Lung (tissue), 12 donors: ENCODE measurements around the gene TMEM9. TPM values are rescaled to one million over a fixed set of nuclear protein-coding genes. Genes with fewer than 3 reads are reported as not detected.
A peak's percentile ranks its signal among the peaks of the same experiment; 100 is the strongest.

Experiments
- ATAC-seq: fragments of 200-7000 bp; cut with Tn5 transposase; one replicate; pipeline ENCODE4 v1.9.1; 2020; ENCODE audit warnings: moderate number of reproducible peaks; ENCODE audit not compliant: insufficient read depth, low FRiP score
- DNase-seq, 3 donors: peaks; one replicate each; pipeline ENCODE4 v3.0.0-alpha.2; 2013 to 2017
- H3K27ac ChIP-seq, 2 donors: one replicate each; pipeline ENCODE4 v1.5.1; 2013; ENCODE audit warnings: mild to moderate bottlenecking in 2 of 2, moderate library complexity in 2 of 2, control low read depth in 1 of 2, inconsistent platforms in 1 of 2, low read depth in 1 of 2, low read length in 1 of 2
- H3K27me3 ChIP-seq, 3 donors: one replicate each; pipeline ENCODE4 v1.5.1; 2013; ENCODE audit warnings: low read length in 2 of 3; ENCODE audit not compliant: control insufficient read depth in 3 of 3, insufficient read depth in 3 of 3
- H3K36me3 ChIP-seq, 4 donors: one replicate each; pipeline ENCODE4 v1.5.1; 2013; ENCODE audit warnings: low read length in 4 of 4, mild to moderate bottlenecking in 1 of 4, moderate library complexity in 1 of 4; ENCODE audit not compliant: control insufficient read depth in 4 of 4, insufficient read depth in 4 of 4
- H3K4me1 ChIP-seq, 5 donors: one replicate each; pipeline ENCODE4 v1.5.1; 2013; ENCODE audit warnings: low read length in 5 of 5, mild to moderate bottlenecking in 2 of 5, moderate library complexity in 1 of 5; ENCODE audit not compliant: control insufficient read depth in 5 of 5, insufficient read depth in 5 of 5
- H3K4me3 ChIP-seq: one replicate; pipeline ENCODE4 v1.5.1; 2013; ENCODE audit warnings: mild to moderate bottlenecking, control low read depth, moderate library complexity
- H3K9ac ChIP-seq, 2 donors: one replicate each; pipeline ENCODE4 v1.5.1; 2013; ENCODE audit warnings: low read length in 2 of 2, control low read depth in 1 of 2; ENCODE audit not compliant: insufficient read depth in 1 of 2
- H3K9me3 ChIP-seq, 4 donors: one replicate each; pipeline ENCODE4 v1.5.1; 2013; ENCODE audit warnings: low read length in 3 of 4, mild to moderate bottlenecking in 1 of 4, moderate library complexity in 1 of 4; ENCODE audit not compliant: control insufficient read depth in 4 of 4, insufficient read depth in 3 of 4
- WGBS, 2 donors: extraction: QIAGEN DNeasy Blood & Tissue Kit; methylation state at CpG; one replicate each; pipeline ENCODE4 v1.1.7; 2013; 5-methylcytosine and 5-hydroxymethylcytosine counted together
- polyA plus RNA-seq, 2 donors: library from polyadenylated mRNA; stranded (reverse); fragments of 200-250 nt; gene quantifications; one replicate each; pipeline ENCODE4 v1.2.1, GENCODE V29; 2013
- total RNA-seq, 2 donors: library from RNA; depleted of rRNA in 1 of 2; stranded (reverse); fragments of >200 nt in 1 of 2; gene quantifications; one replicate each; pipeline ENCODE4 v1.2.1, GENCODE V29; 2014 to 2021
- TF ChIP-seq, protein P1 (sequence below): IDR thresholded peaks from 2 replicates; pipeline ENCODE4 v1.5.1; 2012; ENCODE audit warnings: mild to moderate bottlenecking; ENCODE audit errors: control extremely low read depth, extremely low read depth
- donor health status: control.
- donor health status: control.
- donor health status: Bipolar disorder and iron deficiency.
- donor health status: healthy.
- donor health status: DM: yes; HTN: yes; CAD: no.

TMEM9 gene
- total and polyA plus RNA-seq, 4 donors = 64.8 to 89.7 (median 77.6) TPM

DNA sequence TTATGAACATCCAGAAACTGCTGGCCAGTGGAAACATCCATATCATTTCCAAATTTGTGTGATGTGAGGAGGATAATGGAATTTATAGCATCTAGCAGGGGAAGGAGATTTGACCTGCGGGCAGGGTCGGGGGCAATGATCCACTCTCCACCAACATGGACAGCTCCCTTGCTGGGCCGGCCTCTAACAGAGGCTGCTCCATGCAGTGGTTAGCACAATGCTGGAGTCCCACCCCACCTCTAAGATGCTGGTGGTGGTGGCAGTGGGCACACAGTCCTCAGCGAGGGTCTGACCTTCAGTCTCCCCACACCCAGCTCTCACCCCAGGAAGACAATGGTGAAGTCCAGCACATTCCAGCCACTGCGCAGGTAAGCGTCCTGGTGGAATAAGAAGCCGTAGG is 60.7 kb downstream of the TMEM9 start:
- Histone ChIP-seq H3K9ac (no peak overlapping the region), H3K4me3 (no peak overlapping the region), H3K4me1 (peaks cover 0 to 31% (median 0%) of the 10 kb centered on the region in 5 donors), H3K9me3 (no peaks in the 10 kb centered on the region), H3K27ac (no peak overlapping the region), H3K36me3 (no peaks in the 10 kb centered on the region), H3K27me3 (no peaks in the 10 kb centered on the region)
- TF ChIP-seq, protein P1, sequence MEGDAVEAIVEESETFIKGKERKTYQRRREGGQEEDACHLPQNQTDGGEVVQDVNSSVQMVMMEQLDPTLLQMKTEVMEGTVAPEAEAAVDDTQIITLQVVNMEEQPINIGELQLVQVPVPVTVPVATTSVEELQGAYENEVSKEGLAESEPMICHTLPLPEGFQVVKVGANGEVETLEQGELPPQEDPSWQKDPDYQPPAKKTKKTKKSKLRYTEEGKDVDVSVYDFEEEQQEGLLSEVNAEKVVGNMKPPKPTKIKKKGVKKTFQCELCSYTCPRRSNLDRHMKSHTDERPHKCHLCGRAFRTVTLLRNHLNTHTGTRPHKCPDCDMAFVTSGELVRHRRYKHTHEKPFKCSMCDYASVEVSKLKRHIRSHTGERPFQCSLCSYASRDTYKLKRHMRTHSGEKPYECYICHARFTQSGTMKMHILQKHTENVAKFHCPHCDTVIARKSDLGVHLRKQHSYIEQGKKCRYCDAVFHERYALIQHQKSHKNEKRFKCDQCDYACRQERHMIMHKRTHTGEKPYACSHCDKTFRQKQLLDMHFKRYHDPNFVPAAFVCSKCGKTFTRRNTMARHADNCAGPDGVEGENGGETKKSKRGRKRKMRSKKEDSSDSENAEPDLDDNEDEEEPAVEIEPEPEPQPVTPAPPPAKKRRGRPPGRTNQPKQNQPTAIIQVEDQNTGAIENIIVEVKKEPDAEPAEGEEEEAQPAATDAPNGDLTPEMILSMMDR = no peak
- WGBS, 2 donors = 95% methylated on average over 7 of the region's 7 CpGs
- ATAC-seq (no peak), DNase-seq (no peak)

DNA sequence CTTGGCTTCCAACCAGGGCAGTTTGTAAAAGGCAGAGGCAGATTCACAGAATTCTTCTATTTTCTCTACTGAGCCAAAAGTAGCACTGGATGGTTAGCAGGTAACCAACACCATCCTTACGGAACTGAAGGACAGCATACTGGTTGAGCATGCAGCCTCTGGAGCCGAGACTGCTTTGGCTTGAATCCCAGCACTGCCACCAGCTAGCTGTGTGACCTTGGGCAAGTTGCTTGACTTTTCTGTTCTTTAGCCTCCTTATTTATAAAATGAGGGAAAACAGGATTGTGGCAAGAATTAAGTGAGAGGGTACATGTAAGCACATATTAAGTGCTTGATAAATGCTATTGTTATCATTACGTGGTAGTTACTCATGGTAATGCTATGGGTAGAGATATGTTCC is 61.5 kb downstream of the TMEM9 start:
- DNase-seq (no peak), ATAC-seq (no peak)
- H3K4me1 ChIP-seq = peaks cover 0 to 31% (median 0%) of the 10 kb centered on the region in 5 donors
- H3K9me3 ChIP-seq = no peaks in the 10 kb centered on the region
- no peak overlapping the region for H3K4me3 ChIP-seq
- no peak overlapping the region for H3K27ac ChIP-seq
- 90 to 95% methylated on average over 3 of the region's 3 CpGs for WGBS, 2 donors
- no peaks in the 10 kb centered on the region for H3K27me3 ChIP-seq
- no peak overlapping the region for H3K9ac ChIP-seq
- no peaks in the 10 kb centered on the region for H3K36me3 ChIP-seq
- TF ChIP-seq, protein P1 = no peak

DNA sequence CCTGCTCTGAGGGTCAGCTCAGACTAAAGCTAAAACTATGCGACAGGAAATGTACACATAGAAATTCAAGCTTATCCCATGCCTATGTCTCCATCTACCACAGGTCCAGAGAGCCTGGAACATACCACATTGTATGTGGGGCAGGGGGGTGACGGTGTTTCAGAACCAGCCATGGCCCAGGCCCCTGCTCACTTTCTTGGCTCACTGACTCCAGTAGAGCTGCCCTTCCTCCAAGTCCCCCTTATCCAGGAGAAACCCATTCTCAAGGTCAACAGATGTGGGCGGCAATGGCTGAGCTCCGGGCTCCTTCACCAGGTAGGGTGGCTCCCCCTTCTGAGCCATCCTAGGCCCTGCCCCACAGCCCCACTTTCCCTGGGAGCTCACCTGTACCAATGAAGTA is 63.0 kb downstream of the TMEM9 start:
- TF ChIP-seq, protein P1 = no peak
- H3K36me3 ChIP-seq = no peaks in the 10 kb centered on the region
- H3K27me3 ChIP-seq = no peaks in the 10 kb centered on the region
- WGBS, 2 donors = 92 to 98% methylated on average over 4 of the region's 4 CpGs
- ATAC-seq (no peak), DNase-seq (no peak)
- peaks cover 0 to 25% (median 0%) of the 10 kb centered on the region in 5 donors for H3K4me1 ChIP-seq
- H3K4me3 ChIP-seq = no peak overlapping the region
- H3K9ac ChIP-seq = no peak overlapping the region
- H3K9me3 ChIP-seq = no peaks in the 10 kb centered on the region
- H3K27ac ChIP-seq = no peak overlapping the region

DNA sequence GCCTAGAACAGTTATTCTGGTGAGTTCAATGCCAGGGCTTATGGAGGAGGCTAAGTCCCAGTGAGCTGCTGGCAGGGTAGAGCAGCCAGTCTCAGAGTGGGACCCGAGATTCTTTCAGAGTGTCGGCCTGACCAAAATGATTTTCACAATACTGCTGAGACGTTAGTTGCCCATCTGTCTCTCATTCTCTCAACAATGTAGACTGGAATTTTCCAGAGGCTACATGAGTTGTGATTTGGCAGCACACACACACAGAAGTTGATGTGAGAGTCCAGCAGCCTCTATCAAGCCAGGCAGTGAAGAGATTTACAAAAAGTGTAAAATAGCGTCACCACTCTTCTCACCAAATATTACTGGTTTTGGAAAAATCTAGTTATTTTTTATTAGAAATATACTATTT is 63.7 kb downstream of the TMEM9 start:
- no peak for ATAC-seq
- no peak overlapping the region for H3K4me3 ChIP-seq
- H3K27me3 ChIP-seq = no peaks in the 10 kb centered on the region
- H3K4me1 ChIP-seq = peaks cover 0 to 26% (median 0%) of the 10 kb centered on the region in 5 donors
- no peaks in the 10 kb centered on the region for H3K9me3 ChIP-seq
- H3K36me3 ChIP-seq = no peaks in the 10 kb centered on the region
- no peak overlapping the region for H3K27ac ChIP-seq
- 79 to 90% methylated on average over 4 of the region's 4 CpGs for WGBS, 2 donors
- TF ChIP-seq, protein P1 = no peak
- DNase-seq = peak in 2 of 3 donors; percentile 68 to 75
- no peak overlapping the region for H3K9ac ChIP-seq
